ENCODE data around the gene ZFHX2.

The ZFHX2 gene

DNA sequence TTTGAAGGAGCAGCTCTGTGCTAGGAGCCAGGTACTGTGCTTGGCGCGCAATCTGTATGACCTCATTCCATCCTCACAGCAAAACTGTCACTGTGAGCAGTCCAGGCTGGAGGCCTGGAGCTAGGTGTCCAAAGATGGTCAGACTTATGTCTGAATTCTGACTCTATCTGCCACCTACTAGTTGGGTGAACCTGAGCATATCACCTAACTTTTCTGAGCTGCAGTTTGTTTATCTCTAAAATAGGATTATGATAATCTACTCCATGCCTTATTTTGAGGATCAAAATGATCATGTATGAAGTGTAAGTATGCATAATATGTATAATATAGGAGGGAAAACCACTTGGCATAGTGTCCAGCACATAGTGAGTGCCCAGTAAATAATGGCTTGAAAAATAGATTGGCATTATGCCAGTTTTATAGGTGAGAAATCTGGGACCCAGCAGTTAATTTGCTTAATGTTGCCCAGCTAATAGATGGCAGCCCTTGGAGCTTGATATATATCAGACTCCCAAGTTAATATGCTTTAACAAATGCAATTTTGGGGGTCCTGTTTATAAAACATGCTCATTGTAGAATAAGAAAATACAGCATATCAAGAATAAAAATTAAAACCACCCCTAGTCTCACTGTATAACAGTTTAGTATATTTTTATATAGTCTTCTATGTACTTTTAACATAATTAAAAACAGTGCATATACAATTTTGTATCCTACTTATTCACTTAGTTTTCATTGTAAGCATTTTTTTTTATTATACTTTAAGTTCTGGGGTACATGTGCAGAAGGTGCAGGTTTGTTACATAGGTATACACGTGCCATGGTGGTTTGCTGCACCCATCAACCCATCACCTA, 31.6 kb upstream of the ZFHX2 start:
- TF ChIP-seq, protein P1, sequence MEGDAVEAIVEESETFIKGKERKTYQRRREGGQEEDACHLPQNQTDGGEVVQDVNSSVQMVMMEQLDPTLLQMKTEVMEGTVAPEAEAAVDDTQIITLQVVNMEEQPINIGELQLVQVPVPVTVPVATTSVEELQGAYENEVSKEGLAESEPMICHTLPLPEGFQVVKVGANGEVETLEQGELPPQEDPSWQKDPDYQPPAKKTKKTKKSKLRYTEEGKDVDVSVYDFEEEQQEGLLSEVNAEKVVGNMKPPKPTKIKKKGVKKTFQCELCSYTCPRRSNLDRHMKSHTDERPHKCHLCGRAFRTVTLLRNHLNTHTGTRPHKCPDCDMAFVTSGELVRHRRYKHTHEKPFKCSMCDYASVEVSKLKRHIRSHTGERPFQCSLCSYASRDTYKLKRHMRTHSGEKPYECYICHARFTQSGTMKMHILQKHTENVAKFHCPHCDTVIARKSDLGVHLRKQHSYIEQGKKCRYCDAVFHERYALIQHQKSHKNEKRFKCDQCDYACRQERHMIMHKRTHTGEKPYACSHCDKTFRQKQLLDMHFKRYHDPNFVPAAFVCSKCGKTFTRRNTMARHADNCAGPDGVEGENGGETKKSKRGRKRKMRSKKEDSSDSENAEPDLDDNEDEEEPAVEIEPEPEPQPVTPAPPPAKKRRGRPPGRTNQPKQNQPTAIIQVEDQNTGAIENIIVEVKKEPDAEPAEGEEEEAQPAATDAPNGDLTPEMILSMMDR (IDR thresholded peaks at IDR 0.05; ENCODE audit: low read depth, low read length), result no peak
- DNase-seq (ENCODE audit: extremely low read depth, low read depth), result no peak

- TF ChIP-seq, protein P1 (IDR thresholded peaks at IDR 0.05; ENCODE audit: low read depth, low read length), result no peak
- no peak for DNase-seq (ENCODE audit: extremely low read depth, low read depth)
These were observed 29.4 kb upstream of the ZFHX2 start for GRCh38 chr14:23580948-23581281.

GRCh38 chr14:23580152-23580926, 28.8 kb upstream of the ZFHX2 start:
- DNase-seq (ENCODE audit: extremely low read depth, low read depth), result no peak
- TF ChIP-seq, protein P1 (IDR thresholded peaks at IDR 0.05; ENCODE audit: low read depth, low read length), result no peak

DNA sequence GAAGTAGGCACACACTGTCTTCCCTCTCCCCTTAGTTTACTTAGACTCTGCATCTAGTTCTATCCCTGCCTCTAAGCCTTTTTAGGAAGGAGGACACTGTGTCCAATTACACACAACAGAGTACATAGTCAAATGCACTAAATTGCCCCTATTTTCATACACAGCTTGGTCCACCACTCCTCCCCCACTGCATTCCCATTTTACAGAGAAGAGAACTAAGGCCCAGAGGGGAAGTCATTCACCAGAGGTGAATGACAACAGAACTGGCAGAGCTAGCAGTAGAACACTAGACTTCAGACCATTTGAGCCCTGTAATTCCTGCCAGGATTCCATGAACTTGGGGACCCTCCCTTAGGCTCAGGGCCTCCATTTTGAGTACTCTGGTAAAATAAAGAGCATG, 28.2 kb upstream of the ZFHX2 start:
- DNase-seq (ENCODE audit: extremely low read depth, low read depth), result no peak
- TF ChIP-seq, protein P1 (IDR thresholded peaks at IDR 0.05; ENCODE audit: low read depth, low read length), result no peak

GRCh38 chr14:23579311-23579630, 27.7 kb upstream of the ZFHX2 start:
- TF ChIP-seq, protein P1 (IDR thresholded peaks at IDR 0.05; ENCODE audit: low read depth, low read length), result no peak
- no peak for DNase-seq (ENCODE audit: extremely low read depth, low read depth)

DNA sequence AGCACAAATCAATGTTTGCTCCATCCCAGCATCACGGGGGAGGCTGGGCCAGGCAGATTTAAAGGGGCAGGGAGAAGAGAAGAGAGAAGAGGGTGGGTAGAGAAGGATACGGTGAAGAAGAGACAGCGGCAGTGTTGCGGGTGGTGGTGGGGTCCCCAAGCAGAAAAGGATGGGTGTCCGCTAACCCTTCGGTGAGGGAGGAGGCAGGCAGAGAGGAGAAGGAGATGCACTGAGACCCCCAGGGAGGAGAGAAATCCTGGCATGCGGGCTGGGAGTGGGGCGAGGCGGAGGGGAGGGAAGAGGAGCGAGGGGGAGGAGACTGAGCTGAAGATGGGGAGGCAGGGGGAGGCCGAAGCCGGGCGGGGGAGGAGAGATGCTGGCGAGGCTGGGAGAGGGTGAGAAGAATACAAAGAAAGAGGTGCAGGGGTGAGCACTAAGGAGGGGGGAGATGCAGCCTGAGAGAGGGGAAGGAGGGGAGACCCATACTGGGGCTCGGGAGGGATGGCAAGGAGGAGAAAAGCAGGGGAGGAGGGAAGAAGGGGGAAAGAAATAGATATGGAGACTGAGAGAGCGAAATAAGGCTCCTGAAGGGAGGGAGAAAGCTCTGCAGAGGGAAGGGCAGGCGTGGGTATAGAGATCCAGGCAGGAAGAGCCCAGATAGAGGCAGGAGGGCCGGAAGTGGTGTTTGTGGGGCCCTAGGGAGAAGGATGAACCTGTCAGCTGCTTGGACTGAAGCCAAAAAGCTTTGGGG, 27.2 kb upstream of the ZFHX2 start, which contains the start of gene JPH4:
Gene JPH4, minus strand, starts transcription at position 231 of the 751 bp plus-strand sequence. CDS start 1,337 bp downstream, outside the sequence.
- no peak for DNase-seq (ENCODE audit: extremely low read depth, low read depth)
- TF ChIP-seq, protein P1 (IDR thresholded peaks at IDR 0.05; ENCODE audit: low read depth, low read length), result no peak

Data from AG09319 (cell line).